IPS-20b (cell line): ENCODE measurements around the gene TRAFD1.

ENCODE experiments used
- H3K27ac ChIP-seq: one replicate; pipeline ENCODE4 v1.5.1; 2013; ENCODE audit warnings: low read length
- H3K27me3 ChIP-seq: 2 replicates; pipeline ENCODE4 v1.6.1; 2013; ENCODE audit warnings: mild to moderate bottlenecking, low read length, inconsistent platforms; ENCODE audit not compliant: insufficient read depth
- H3K36me3 ChIP-seq: 2 replicates; pipeline ENCODE4 v1.6.1; 2013; ENCODE audit warnings: low read depth, mild to moderate bottlenecking, inconsistent platforms, low read length, moderate library complexity; ENCODE audit not compliant: insufficient read depth
- H3K4me1 ChIP-seq: 2 replicates; pipeline ENCODE4 v1.6.1; 2013; ENCODE audit warnings: mild to moderate bottlenecking, control low read depth, inconsistent platforms, low read length, moderate library complexity; ENCODE audit not compliant: insufficient read depth
- H3K4me3 ChIP-seq: 2 replicates; pipeline ENCODE4 v1.5.1; 2013; ENCODE audit warnings: mild to moderate bottlenecking, low read length, inconsistent platforms
- H3K9ac ChIP-seq: 2 replicates; pipeline ENCODE4 v1.6.1; 2013; ENCODE audit warnings: low read depth, mild to moderate bottlenecking, inconsistent platforms, low read length, moderate library complexity
- H3K9me3 ChIP-seq: 2 replicates; pipeline ENCODE4 v1.6.1; 2013; ENCODE audit warnings: mild to moderate bottlenecking, low read depth, low read length, inconsistent platforms; ENCODE audit not compliant: insufficient read depth

The TRAFD1 gene

GRCh38 chr12:112170971-112171596, 45.7 kb downstream of the TRAFD1 start:
- Histone ChIP-seq H3K9ac (no peak overlapping the region), H3K36me3 (peaks cover 14% of the 10 kb centered on the region; the same call in 1 of the 2 replicates), H3K4me1 (no peaks in the 10 kb centered on the region), H3K27me3 (no peaks in the 10 kb centered on the region), H3K9me3 (no peaks in the 10 kb centered on the region), H3K4me3 (no peak overlapping the region), H3K27ac (no peak overlapping the region)

DNA sequence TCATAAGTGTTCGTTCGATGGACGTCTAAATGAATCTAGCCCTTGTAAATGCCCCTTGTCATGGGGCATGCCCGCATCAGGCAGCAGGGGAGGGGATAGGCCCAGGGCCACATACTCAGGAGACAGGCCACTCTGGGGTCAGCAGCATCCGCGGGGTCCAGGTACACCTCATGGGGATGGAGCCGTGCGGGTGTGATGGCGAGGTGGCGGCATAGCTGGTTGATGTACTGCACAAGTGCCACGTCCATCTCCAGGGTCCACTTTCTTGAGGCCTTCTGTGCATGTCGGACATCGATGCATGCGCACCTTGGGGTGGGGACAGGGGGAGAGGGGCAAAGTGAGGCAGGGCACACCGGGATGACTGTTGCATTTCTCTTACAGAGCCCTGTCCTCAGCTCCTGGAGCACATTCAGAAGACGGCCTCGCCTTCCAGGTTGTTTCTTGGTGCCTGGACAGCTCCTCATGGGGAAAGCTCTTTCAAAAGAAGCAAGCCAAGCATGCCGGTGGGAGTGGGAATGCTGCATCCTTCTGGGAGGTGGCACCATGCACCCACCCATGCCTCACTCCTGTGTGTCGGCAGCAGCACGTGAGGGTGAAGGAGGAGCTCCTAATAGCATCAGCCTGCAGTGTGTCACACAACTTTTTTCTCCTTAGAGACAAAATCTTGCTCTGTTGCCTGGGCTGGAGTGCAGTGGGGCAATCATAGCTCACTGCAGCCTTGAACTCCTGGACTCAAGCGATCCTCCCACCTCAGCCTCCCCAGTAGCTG, 47.4 kb downstream of the TRAFD1 start:
- H3K4me3 ChIP-seq, result no peak overlapping the region
- peaks cover 18% of the 10 kb centered on the region; the same call in 1 of the 2 replicates for H3K36me3 ChIP-seq
- H3K27me3 ChIP-seq, result no peaks in the 10 kb centered on the region
- H3K9ac ChIP-seq, result no peak overlapping the region
- H3K27ac ChIP-seq, result no peak overlapping the region
- no peaks in the 10 kb centered on the region for H3K9me3 ChIP-seq
- no peaks in the 10 kb centered on the region for H3K4me1 ChIP-seq

- Histone ChIP-seq H3K4me1 (no peaks in the 10 kb centered on the region), H3K27me3 (no peaks in the 10 kb centered on the region), H3K9ac (no peak overlapping the region), H3K27ac (no peak overlapping the region), H3K36me3 (peaks cover 38% of the 10 kb centered on the region), H3K4me3 (no peak overlapping the region), H3K9me3 (no peaks in the 10 kb centered on the region)
Observed at GRCh38 chr12:112175361-112176155, 50.2 kb downstream of the TRAFD1 start.

- no peaks in the 10 kb centered on the region for H3K27me3 ChIP-seq
- peaks cover 38% of the 10 kb centered on the region for H3K36me3 ChIP-seq
- H3K9me3 ChIP-seq, result no peaks in the 10 kb centered on the region
- no peak overlapping the region for H3K27ac ChIP-seq
- H3K9ac ChIP-seq, result no peak overlapping the region
- H3K4me1 ChIP-seq, result no peaks in the 10 kb centered on the region
- H3K4me3 ChIP-seq, result no peak overlapping the region
Observed at GRCh38 chr12:112176321-112177010, 51.1 kb downstream of the TRAFD1 start.

GRCh38 chr12:112178796-112179195, 53.4 kb downstream of the TRAFD1 start:
- Histone ChIP-seq H3K9me3 (no peaks in the 10 kb centered on the region), H3K27ac (no peak overlapping the region), H3K4me3 (no peak overlapping the region), H3K4me1 (peaks cover 13% of the 10 kb centered on the region; the same call in 1 of the 2 replicates), H3K27me3 (no peaks in the 10 kb centered on the region), H3K9ac (no peak overlapping the region), H3K36me3 (peaks cover 38% of the 10 kb centered on the region)

- no peak overlapping the region for H3K27ac ChIP-seq
- H3K9ac ChIP-seq, result no peak overlapping the region
- no peaks in the 10 kb centered on the region for H3K9me3 ChIP-seq
- H3K4me3 ChIP-seq, result no peak overlapping the region
- H3K36me3 ChIP-seq, result peaks cover 41% of the 10 kb centered on the region
- no peaks in the 10 kb centered on the region for H3K27me3 ChIP-seq
- peaks cover 13% of the 10 kb centered on the region; the same call in 1 of the 2 replicates for H3K4me1 ChIP-seq
Observed at GRCh38 chr12:112179341-112179740, 54.0 kb downstream of the TRAFD1 start.

DNA sequence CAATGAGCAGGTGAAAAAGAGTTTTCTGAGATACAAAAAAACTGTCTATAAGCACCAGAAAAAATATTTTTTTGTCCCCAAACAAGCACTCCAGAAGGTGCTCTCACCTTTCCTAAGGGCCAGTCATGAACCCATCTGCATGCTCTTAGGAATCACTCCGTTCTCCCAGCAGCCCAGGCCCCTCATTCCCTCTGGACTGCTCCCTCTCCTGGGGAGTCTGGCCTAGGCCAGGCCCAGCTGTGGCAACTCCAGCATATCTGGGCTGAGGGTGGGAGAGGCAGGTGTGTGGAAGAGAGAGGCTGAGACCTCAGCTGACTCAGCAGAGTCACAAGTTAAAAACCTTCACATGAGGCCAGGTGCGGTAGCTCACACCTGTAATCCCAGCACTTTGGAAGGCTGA, 54.6 kb downstream of the TRAFD1 start:
- H3K36me3 ChIP-seq, result peaks cover 44% of the 10 kb centered on the region

DNA sequence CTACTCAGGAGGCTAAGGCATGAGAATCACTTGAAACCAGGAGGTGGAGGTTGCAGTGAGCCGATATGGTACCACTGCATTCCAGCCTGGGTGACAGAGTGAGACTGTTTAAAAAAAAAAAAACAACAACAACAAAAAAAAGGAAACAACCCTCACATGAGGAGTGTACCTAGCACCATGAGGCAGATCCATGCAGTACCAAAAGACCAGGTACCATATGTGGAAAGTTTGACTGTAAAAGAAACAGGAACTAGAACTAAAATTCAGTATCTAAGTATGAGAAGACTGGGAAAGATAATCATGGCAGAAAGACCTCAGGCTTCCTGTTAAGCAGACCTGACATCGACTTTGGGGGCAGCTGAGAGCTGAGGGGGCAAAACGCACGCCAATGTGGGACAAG, 55.1 kb downstream of the TRAFD1 start:
- Histone ChIP-seq H3K36me3 (peaks cover 40% of the 10 kb centered on the region), H3K9me3 (no peaks in the 10 kb centered on the region), H3K27ac (no peak overlapping the region), H3K4me3 (no peak overlapping the region), H3K9ac (no peak overlapping the region), H3K27me3 (no peaks in the 10 kb centered on the region), H3K4me1 (peaks cover 13% of the 10 kb centered on the region; the same call in 1 of the 2 replicates)

More for the DNA sequence above, 54.6 kb downstream of the TRAFD1 start:
- no peak overlapping the region for H3K4me3 ChIP-seq
- no peaks in the 10 kb centered on the region for H3K27me3 ChIP-seq
- H3K27ac ChIP-seq, result no peak overlapping the region
- H3K9ac ChIP-seq, result no peak overlapping the region
- H3K4me1 ChIP-seq, result peaks cover 13% of the 10 kb centered on the region; the same call in 1 of the 2 replicates
- no peaks in the 10 kb centered on the region for H3K9me3 ChIP-seq

- no peak overlapping the region for H3K4me3 ChIP-seq
- H3K27me3 ChIP-seq, result no peaks in the 10 kb centered on the region
- peaks cover 13% of the 10 kb centered on the region; the same call in 1 of the 2 replicates for H3K4me1 ChIP-seq
- no peak overlapping the region for H3K27ac ChIP-seq
- H3K36me3 ChIP-seq, result peaks cover 32% of the 10 kb centered on the region
- H3K9me3 ChIP-seq, result no peaks in the 10 kb centered on the region
- H3K9ac ChIP-seq, result no peak overlapping the region
Observed at GRCh38 chr12:112182499-112182898, 57.1 kb downstream of the TRAFD1 start.

DNA sequence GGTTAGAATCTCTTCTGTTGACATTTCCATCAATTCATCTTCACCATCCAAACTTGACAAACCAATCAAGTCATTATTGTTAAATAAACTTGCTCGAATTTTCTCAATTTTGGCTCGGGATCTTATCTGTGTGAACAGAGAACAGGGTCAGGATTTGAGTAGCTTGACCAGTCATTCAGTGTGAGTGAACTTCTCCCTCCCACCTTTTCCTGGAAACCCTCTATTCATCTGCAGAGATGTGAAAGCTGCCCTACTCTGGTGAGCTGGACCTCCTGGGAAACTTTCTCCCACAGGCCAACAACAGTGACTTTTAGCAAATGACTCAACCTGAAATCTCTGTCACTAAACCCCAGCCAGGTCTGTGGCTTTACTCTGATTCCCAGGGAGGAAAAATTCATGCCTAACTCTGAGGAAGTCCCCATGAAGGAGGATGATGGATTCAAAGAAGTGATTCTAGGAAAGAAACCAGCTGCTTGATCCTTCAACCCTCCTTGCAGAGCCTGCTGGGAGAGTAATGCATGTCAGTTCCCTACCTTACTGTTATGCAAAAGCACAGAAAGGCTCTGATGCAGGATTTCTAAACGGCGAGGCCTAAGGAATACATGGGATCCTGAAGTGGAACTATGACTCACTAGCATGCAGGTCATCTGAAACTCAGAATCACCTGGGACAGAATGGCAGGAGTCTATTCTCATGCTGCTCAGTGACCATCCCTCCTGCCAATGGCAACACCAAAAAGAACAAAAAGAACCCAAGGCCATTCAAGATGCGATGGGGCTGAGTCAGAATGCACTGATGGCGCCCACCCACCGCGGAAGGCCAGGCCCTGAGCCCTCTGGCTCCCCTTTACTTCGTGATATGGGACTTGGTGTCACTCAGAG, 58.0 kb downstream of the TRAFD1 start:
- Histone ChIP-seq H3K27ac (peak overlapping the region; percentile 56), H3K36me3 (peaks cover 24% of the 10 kb centered on the region), H3K4me1 (peaks cover 13% of the 10 kb centered on the region; the same call in 1 of the 2 replicates), H3K9ac (no peak overlapping the region; the same call in 1 of the 2 replicates), H3K27me3 (no peaks in the 10 kb centered on the region), H3K4me3 (no peak overlapping the region), H3K9me3 (no peaks in the 10 kb centered on the region)
